GM04503 (cell line): Measurements from ENCODE around the gene SMNDC1.
"Not testable (repeated sequence)": the region's sequence is repeated elsewhere in the genome, so short reads cannot be mapped to it uniquely, and the experiment has no call there.

Source experiments
- DNase-seq: peaks from one replicate; pipeline ENCODE4 v3.0.0-alpha.2; 2012; ENCODE audit warnings: low read depth

SMNDC1 gene

DNA sequence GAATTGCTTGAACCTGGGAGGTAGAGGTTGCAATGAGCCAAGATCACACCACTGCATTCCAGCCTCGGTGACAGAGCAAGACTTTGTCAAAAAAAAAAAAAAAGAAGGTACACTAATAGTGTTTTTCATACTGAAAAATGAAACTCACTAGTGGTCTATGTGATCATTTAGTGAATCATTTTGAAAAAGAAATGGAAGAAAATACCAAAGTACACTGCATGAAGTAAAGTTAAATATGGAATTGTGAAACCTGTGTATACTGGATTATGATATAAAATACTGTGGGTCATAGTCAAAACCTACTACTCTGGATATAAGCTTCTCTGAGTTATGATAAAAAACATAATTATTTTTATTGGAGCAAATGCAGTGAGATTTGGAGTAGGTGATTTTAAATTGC, 55.2 kb downstream of the SMNDC1 start:
- not testable (repeated sequence) for DNase-seq

DNA sequence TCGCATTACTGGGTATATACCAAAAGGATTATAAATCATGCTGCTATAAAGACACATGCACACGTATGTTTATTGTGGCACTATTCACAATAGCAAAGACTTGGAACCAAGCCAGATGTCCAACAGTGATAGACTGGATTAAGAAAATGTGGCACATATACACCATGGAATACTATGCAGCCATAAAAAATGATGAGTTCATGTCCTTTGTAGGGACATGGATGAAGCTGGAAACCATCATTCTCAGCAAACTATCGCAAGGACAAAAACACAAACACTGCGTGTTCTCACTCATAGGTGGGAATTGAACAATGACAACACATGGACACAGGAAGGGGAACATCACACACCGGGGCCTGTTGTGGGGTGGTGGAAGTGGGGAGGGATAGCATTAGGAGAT, 56.9 kb downstream of the SMNDC1 start:
- DNase-seq: not testable (repeated sequence)

DNA sequence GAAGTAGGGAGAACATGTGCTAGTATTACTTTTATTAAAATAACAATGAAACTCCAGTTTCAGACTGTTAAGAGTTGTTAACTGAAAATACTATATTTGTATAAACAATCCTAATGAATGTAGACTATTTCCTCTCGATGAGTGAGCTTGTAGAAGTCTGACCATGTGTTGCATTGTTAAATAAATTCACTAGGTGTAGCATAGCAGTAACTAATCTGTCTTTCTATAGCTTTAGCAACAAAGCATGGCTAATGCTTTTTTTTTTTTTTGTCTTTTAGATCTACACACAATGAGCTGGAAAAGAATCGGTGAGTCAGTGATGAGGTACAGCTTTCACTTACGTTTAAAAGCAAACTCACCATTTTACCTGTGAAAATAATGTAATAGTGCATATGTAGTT, 60.2 kb downstream of the SMNDC1 start:
- DNase-seq: no peak

DNA sequence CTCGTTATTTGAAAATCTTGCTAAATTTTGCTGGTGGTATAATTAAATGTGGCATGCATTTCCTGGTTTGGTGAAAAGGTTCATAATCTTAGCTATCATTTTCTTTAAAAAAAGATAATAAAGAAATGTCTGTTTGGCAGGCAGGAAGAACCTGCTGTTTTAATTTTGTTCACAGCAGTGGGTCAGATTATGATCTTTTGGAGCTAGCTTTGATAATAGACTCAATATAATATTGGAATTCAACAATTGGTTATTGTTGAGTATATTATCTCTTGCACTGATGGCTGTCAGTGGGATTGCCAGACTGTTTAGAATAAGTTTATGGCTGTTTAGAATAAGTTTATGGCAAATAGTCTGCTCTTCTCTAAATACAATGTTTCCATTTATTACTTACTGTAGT, 62.2 kb downstream of the SMNDC1 start:
- no peak for DNase-seq

DNA sequence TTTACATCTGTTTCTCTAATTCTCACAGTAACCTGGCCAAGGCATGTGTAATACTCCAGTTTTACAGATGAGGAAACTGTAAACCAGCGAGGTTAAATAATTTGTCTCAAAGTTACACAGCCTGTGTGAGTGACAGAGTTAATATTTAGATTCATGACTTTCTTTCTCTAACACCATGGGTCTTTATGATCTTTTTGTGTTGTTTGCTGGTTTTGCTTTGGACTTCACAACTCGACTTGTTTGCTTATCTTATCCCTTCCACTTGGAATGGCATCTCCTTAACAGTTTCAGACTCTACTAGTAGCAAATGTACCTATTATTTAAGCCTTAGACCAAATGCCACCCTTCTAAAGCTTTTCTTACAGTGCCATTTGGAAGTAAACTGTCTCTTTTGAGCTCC, 62.9 kb downstream of the SMNDC1 start:
- DNase-seq: no peak

DNA sequence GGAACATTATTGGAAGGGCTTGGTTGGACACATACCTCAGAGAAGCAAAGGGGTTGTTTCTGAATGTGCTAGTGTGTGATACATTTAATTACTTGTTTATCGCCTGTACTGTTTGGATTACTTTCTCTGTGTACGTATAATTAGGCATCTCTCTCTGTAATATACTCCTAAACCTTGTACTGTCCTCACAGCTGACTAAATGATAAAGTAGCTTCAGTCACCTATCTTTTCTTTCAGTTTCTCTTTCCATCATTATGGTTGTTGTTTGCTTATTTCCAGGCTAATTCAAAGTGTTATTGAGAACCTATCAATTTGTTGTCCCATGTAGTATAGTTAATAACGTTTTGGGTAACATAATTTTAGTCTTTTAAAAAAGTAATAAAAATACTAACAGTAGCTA, 63.3 kb downstream of the SMNDC1 start:
- no peak for DNase-seq
